ENCODE data around the gene ANAPC2. TPM values are rescaled to one million over a fixed set of nuclear protein-coding genes. Genes with fewer than 3 reads are reported as not detected.

The ANAPC2 gene
- total and polyA plus RNA-seq, 2 of the 4 experiments (the other 2 are of a cell fraction): 9.3 to 29.5 TPM

DNA sequence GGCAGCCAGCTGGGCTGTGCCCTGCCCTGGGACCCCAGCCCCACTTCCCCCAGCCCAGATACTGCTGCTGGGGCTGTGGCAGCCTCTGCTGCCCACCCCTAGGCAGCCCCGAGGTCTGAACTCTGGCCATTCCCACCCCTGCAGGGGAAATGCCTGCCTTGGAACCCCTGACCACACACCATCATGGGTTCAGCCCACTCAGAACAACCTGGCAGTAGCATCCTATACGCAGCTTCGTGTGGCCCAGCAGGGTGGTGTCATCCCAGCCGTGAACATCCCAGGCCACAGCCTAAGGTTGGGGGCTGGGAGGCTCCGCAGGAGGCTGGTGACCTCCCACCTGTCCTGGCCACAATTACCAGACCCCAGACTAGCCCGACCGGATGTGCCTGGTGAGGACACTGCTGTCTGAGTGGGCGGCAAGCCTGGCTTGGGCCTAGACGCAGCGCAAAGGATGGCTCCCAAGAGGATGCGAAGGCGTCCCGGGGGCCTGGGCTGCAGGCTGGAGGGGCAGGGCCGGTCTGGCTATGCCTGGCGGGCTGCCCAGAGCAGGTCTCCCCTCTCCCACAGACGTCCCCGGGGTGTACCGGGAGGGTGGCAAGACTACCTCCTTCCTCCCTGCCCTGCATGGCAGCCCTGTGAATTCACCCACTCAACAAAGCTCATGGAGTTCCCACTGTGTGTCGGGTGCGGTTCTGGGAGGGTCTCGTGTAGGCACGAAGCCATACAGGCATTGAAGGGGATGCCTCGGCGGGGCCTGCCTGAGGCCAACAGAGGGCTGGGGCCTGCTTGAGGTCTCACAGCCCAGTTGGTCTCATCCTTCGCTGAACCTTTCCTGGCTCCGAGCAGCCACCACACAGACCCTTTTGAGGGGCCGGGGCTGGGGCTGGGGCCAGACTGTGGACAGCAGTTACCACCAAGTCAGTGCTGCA lies 40.9 kb upstream of the ANAPC2 start:
- no peaks in the 10 kb centered on the region for H3K9me1 ChIP-seq (ENCODE audit: insufficient read depth, low read length)

More for the DNA sequence above, 40.9 kb upstream of the ANAPC2 start:
- Histone ChIP-seq H2BK20ac (ENCODE audit: low read depth, low read length) (no peak overlapping the region), H4K8ac (ENCODE audit: low read depth in 2 of 2, low read length in 2 of 2) (no peak overlapping the region), H3K79me1 (ENCODE audit: low read depth in 1 of 2, low read length in 2 of 2) (no peaks in the 10 kb centered on the region), H4K20me1 (ENCODE audit: insufficient read depth, low read length) (no peaks in the 10 kb centered on the region), H3K4ac (ENCODE audit: low read depth, low read length) (no peak overlapping the region), H2AK5ac (ENCODE audit: low read depth, low read length) (no peak overlapping the region), H2BK15ac (ENCODE audit: low read depth, low read length) (no peak overlapping the region), H3K27ac (ENCODE audit: insufficient read depth, low read length) (no peak overlapping the region), H3K4me2 (ENCODE audit: low read depth, low read length) (no peak overlapping the region), H3K56ac (ENCODE audit: extremely low read depth, insufficient read depth, low read length) (no peak overlapping the region), H2BK5ac (ENCODE audit: low read depth, low read length, poor library complexity, severe bottlenecking) (no peak overlapping the region), H2BK120ac (ENCODE audit: low read depth, low read length) (no peak overlapping the region), H3K14ac (replicated peaks; ENCODE audit: low read depth, low read length) (no peak overlapping the region), H4K5ac (ENCODE audit: low read depth, low read length) (no peak overlapping the region), H2AK9ac (replicated peaks; ENCODE audit: low read depth, low read length, poor library complexity) (no peak overlapping the region), H3K4me3 (ENCODE audit: insufficient read depth, low read depth, low read length) (no peak overlapping the region), H3K9ac (ENCODE audit: low read depth, low read length) (no peak overlapping the region), H3K36me3 (ENCODE audit: control insufficient read depth, insufficient read depth, low read length) (no peaks in the 10 kb centered on the region), H3K18ac (ENCODE audit: low read depth, low read length) (no peak overlapping the region), H3K27me3 (ENCODE audit: control insufficient read depth, insufficient read depth, low read length) (peaks cover 1% of the 10 kb centered on the region; the same call in 1 of the 2 replicates), H3K4me1 (ENCODE audit: control insufficient read depth, insufficient read depth, low read length) (peaks cover 2% of the 10 kb centered on the region; the same call in 1 of the 2 replicates), H4K91ac (ENCODE audit: insufficient read depth, low read depth, low read length) (no peak overlapping the region), H3K9me3 (ENCODE audit: control insufficient read depth, insufficient read depth, low read length) (no peaks in the 10 kb centered on the region), H3K23ac (ENCODE audit: low read depth, low read length) (no peak overlapping the region), H2AFZ (replicated peaks; ENCODE audit: low read length, poor library complexity) (no peak overlapping the region)
- in situ Hi-C loops (cut with MboI; ENCODE audit: low sequenced_read_pairs) (loop anchor here (5.0 kb wide), 1 partner anchor 107 kb away; no protein-coding TSS in a partner anchor), dilution Hi-C loops (cut with HindIII; ENCODE audit: low sequenced_read_pairs, unreplicated experiment) (no loop called here), intact Hi-C loops (cut with micrococcal nuclease) (no loop called here)
- ChIA-PET POLR2A (ENCODE audit: unreplicated experiment) (interaction anchor here (0.7 kb wide), 1 partner anchor 113 kb away, joined by 12 read pairs; no protein-coding TSS in a partner anchor), CTCF (no interaction called here)
- DNase-seq: no peak
- TF ChIP-seq RAD21 (IDR thresholded peaks at IDR 0.05; ENCODE audit: low read length): no peak
- no peak for TF ChIP-seq RCOR1 (IDR thresholded peaks at IDR 0.05; ENCODE audit: insufficient replicate concordance, low read length)
- no peak for TF ChIP-seq MAZ (IDR thresholded peaks at IDR 0.05; ENCODE audit: borderline replicate concordance, low read depth, low read length)
- no peak for TF ChIP-seq POLR2A (IDR thresholded peaks at IDR 0.05; ENCODE audit: low read depth, low read length)
- no peak for TF ChIP-seq CTCF (conservative IDR thresholded peaks at IDR 0.05; ENCODE audit: low read depth, low read length)
- no peak for TF ChIP-seq USF2 (IDR thresholded peaks at IDR 0.05; ENCODE audit: low read depth, low read length)
- TF ChIP-seq CEBPB (IDR thresholded peaks at IDR 0.05; ENCODE audit: low read depth, low read length): no peak
- no peak for TF ChIP-seq RFX5 (IDR thresholded peaks at IDR 0.05; ENCODE audit: low read depth, low read length)
- no peak for TF ChIP-seq CHD1 (IDR thresholded peaks at IDR 0.05; ENCODE audit: low read depth, low read length)
- WGBS, 2 experiments (ENCODE audit: extremely low coverage in 2 of 2, insufficient read length in 1 of 2): 73% methylated on average over 3 of the region's 27 CpGs; no CpG with 5 or more reads in 1 of the 2 experiments
- no peak for ATAC-seq (ENCODE audit: low read depth)
- no TSS peak for BruUV-seq (replicated peaks)
